ENCODE data around the gene UROS.

GRCh38 chr10:125744909-125745308, 78.1 kb downstream of the UROS start:
- TF ChIP-seq EZH2 (IDR thresholded peaks at IDR 0.05; ENCODE audit: borderline replicate concordance, low read depth, low read length, severe bottlenecking) (no peak), CTCF (IDR thresholded peaks at IDR 0.05; ENCODE audit: borderline replicate concordance, extremely low read depth, low read length, poor library complexity, severe bottlenecking) (no peak)
